ENCODE results near the gene PIEZO2. TPM values are rescaled to one million over a fixed set of nuclear protein-coding genes. Genes with fewer than 3 reads are reported as not detected.
A peak's percentile ranks its signal among the peaks of the same experiment; 100 is the strongest.
"Not testable (repeated sequence)": the region's sequence is repeated elsewhere in the genome, so short reads cannot be mapped to it uniquely, and the experiment has no call there.

The PIEZO2 gene
- 1 to 10 TPM in 1 of 2 donors, under 1 TPM in 1; 0.63 to 3.0 TPM for total RNA-seq

DNA sequence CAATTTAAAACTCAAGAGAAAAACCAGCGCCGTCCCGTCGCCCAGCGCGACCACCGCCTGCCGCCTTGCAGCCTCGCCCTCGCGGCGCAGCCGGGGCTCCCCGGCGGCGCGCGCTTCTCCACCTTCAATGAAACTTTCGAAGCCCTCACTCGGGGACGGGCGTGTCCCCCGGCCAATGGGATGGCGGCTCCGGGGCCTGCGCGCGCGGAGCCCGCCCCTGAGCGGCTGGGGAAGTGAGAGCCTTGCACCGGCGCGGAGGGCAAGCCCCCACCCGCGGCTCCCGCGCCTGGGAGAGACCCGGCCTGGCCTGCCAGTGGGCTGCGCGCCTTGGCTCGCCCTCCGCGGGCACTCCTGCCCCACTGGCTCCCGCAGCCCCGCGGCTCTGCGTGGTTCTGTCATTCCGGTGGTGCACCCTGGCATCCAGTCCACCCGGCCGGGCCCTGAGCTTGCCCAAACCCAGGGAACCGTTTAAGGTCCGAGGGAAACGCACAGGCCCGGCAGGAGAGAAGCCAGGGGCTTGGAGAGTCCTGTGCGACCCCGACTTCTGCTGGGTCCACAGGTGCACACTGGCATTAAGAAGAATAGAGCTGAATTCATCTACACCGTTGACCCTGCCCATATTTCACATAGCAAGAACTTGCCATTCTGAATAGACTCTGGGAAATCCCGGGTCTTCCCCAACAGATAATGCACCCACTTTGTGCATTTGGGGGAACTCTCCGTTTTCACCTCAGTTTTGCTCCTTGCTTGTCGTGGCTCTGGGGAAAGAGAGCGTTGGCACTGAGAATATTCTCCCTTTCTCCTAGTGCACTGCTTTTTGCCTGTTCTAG is at the start of gene PIEZO2:
PIEZO2 (minus strand) TSS at position 129 of the 830 bp plus-strand sequence. CDS start 981 bp downstream, outside the sequence.
- Histone ChIP-seq H3K27ac (no peak within 1 kb of the TSS), H3K4me1 (peaks cover 0 to 19% of the 10 kb centered on the region in 2 donors), H3K4me3 (peak within 1 kb of the TSS; percentile 17 to 50), H3K9me3 (no peaks in the 10 kb centered on the region), H3K27me3 (peaks cover 0 to 13% of the 10 kb centered on the region in 2 donors), H3K36me3 (no peaks in the 10 kb centered on the region)
- no peak for DNase-seq (ENCODE audit: low spot score)
- TF ChIP-seq, protein P1, sequence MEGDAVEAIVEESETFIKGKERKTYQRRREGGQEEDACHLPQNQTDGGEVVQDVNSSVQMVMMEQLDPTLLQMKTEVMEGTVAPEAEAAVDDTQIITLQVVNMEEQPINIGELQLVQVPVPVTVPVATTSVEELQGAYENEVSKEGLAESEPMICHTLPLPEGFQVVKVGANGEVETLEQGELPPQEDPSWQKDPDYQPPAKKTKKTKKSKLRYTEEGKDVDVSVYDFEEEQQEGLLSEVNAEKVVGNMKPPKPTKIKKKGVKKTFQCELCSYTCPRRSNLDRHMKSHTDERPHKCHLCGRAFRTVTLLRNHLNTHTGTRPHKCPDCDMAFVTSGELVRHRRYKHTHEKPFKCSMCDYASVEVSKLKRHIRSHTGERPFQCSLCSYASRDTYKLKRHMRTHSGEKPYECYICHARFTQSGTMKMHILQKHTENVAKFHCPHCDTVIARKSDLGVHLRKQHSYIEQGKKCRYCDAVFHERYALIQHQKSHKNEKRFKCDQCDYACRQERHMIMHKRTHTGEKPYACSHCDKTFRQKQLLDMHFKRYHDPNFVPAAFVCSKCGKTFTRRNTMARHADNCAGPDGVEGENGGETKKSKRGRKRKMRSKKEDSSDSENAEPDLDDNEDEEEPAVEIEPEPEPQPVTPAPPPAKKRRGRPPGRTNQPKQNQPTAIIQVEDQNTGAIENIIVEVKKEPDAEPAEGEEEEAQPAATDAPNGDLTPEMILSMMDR (IDR thresholded peaks at IDR 0.05), result no peak

DNA sequence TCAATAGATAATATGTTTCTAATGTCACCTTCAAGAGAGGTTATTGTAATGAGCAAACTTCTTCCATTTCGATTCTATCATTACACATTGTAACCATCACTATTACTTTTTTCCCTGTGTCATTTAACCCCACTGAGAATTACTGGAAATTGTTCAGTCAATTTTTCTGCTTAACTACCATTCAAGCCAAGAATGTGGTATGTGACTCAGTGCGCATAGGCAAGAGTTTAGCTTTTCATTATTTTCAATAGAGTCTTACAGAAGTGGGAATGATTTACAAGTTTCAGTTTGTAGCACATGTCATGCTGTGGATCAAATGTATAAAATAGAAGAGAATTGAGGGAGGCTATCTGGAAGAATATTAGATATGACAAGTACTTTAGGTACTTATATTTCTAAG is 34.3 kb upstream of the PIEZO2 start:
- H3K4me3 ChIP-seq, result no peak overlapping the region
- no peak for DNase-seq (ENCODE audit: low spot score)
- no peaks in the 10 kb centered on the region for H3K27me3 ChIP-seq
- H3K4me1 ChIP-seq, result peaks cover 0 to 4% of the 10 kb centered on the region in 2 donors
- H3K36me3 ChIP-seq, result no peaks in the 10 kb centered on the region
- no peak overlapping the region for H3K27ac ChIP-seq
- H3K9me3 ChIP-seq, result no peaks in the 10 kb centered on the region
- TF ChIP-seq, protein P1 (IDR thresholded peaks at IDR 0.05), result no peak

DNA sequence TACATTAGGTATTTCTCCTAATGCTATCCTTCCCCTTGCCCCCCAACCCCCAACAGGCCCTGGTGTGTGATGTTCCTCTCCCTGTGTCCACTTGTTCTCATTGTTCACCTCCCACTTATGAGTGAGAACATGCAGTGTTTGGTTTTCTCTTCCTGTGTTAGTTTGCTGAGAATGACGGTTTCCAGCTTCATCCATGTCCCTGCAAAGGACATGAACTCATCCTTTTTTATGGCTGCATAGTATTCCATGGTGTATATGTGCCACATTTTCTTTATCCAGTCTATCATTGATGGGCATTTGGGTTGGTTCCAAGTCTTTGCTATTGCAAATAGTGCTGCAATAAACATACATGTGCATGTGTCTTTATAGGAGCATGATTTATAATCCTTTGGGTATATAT is 32.3 kb upstream of the PIEZO2 start:
- DNase-seq (ENCODE audit: low spot score); H3K36me3 ChIP-seq; H3K4me3 ChIP-seq; H3K27me3 ChIP-seq; H3K27ac ChIP-seq; H3K9me3 ChIP-seq; H3K4me1 ChIP-seq: not testable (repeated sequence)

DNA sequence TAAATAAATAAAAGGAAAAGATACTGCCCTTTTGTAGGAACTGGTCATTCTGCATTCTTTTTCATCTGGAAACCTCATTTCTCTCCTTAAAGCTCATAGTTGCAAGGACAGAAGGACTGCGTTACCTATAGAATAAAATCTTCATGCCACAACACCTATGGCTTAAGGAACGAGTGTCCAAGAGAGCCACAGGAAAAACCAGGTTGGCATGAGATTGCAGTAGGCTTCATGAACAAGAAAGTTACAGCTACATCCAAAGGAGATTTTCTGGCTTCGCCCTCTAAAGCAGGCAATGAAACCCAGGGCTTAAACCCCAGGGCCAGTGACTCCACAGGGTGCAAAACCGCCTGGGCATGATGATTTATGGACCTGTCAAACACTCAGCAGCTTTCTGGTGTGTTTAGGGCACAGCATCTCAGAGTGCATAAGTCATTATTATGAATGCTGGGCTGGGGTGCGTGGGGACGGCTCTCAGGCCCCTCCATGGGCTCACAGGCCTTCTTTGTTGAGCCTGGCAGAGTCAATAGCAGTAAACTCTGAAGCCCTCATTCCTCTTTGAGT is 30.7 kb upstream of the PIEZO2 start:
- no peak overlapping the region for H3K27ac ChIP-seq
- no peaks in the 10 kb centered on the region for H3K27me3 ChIP-seq
- H3K4me3 ChIP-seq, result no peak overlapping the region
- TF ChIP-seq, protein P1 (IDR thresholded peaks at IDR 0.05), result no peak
- DNase-seq (ENCODE audit: low spot score), result no peak
- no peaks in the 10 kb centered on the region for H3K9me3 ChIP-seq
- peaks cover 0 to 8% of the 10 kb centered on the region in 2 donors for H3K4me1 ChIP-seq
- H3K36me3 ChIP-seq, result no peaks in the 10 kb centered on the region

DNA sequence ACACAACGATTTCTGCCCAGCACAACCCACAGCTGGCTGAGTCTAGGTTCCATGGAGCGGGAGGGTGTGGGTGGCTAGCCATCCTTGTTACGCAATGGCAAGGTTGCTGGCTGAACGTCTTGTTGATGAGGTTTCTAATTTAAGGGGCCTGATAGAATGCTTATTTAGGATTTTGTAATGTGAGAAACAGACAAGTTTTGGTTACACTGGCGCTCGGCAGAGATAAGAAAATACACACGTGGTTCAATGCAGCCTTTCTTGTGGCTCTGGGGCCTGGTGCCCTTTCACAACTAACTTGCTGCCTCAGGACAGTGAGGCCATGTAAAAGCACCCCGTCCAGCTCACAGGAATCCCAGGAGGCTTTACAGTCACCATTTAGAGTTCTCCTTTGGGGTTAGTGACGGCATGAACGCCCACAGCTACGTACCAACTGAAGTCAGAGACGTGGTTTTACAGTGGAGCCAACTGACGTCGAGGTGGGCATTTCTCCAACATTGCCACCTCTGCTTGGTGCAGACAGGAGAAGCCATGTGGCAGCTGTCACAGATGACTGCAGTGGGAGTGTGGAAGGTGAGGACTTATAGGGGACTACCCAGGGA is 29.7 kb upstream of the PIEZO2 start:
- Histone ChIP-seq H3K27me3 (no peaks in the 10 kb centered on the region), H3K9me3 (no peaks in the 10 kb centered on the region), H3K4me1 (peaks cover 0 to 8% of the 10 kb centered on the region in 2 donors), H3K36me3 (no peaks in the 10 kb centered on the region), H3K4me3 (no peak overlapping the region), H3K27ac (no peak overlapping the region)
- peak; percentile 86 for DNase-seq (ENCODE audit: low spot score)
- TF ChIP-seq, protein P1 (IDR thresholded peaks at IDR 0.05), result no peak

DNA sequence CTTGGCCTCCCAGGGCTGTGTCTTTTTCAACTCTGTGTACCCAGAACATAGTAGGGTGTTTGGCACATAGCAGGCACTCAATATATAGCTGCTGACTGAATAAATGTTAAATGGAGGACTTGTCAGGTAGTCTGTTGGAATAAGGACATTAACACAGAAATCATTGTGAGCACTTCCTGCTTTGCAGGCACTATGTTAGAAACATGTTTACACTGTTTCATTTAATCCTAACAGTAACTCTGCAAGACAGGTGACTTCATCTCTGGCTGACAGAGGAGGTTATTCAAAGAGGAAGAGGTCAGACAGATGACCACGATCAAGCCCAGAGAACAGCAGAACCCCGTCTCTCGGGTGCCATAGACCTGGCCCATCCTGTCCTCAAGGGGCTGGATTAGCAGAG is 28.0 kb upstream of the PIEZO2 start:
- Histone ChIP-seq H3K27me3 (no peaks in the 10 kb centered on the region), H3K36me3 (no peaks in the 10 kb centered on the region), H3K27ac (no peak overlapping the region), H3K4me3 (no peak overlapping the region), H3K4me1 (peaks cover 0 to 8% of the 10 kb centered on the region in 2 donors), H3K9me3 (no peaks in the 10 kb centered on the region)
- DNase-seq (ENCODE audit: low spot score), result no peak
- TF ChIP-seq, protein P1 (IDR thresholded peaks at IDR 0.05), result no peak

All from right atrium auricular region (tissue), 2 donors.